ENCODE measurements around the gene OR1E1.
"Not testable (repeated sequence)": the region's sequence is repeated elsewhere in the genome, so short reads cannot be mapped to it uniquely, and the experiment has no call there.

The OR1E1 gene, protein sequence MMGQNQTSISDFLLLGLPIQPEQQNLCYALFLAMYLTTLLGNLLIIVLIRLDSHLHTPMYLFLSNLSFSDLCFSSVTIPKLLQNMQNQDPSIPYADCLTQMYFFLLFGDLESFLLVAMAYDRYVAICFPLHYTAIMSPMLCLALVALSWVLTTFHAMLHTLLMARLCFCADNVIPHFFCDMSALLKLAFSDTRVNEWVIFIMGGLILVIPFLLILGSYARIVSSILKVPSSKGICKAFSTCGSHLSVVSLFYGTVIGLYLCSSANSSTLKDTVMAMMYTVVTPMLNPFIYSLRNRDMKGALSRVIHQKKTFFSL

DNA sequence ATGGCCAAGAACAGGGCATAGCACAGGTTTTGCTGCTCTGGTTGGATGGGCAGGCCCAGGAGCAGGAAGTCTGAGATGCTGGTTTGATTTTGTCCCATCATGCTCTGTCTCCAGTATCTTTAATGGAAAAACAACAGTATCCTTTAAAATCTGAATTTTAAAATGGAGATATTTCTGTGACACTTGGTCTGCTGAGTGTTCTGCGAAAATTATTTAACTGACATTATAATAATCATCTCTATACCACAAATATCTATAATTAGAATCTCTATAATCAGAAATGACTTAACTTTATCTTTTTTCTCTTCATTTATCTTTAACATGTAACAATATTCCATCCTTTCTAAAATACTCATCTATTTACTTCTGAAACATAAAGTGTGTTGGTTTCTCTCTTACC is at the start of gene OR1E1:
Gene OR1E1, minus strand, starts transcription at position 101 of the 400 bp plus-strand sequence. Its CDS starts 0 bp downstream, at position 101.
- no peak for DNase-seq (ENCODE audit: insufficient read length, low spot score)

GRCh38 chr17:3447625-3448024 is 49.4 kb upstream of the OR1E1 start:
- FAIRE-seq (peak; percentile 16), DNase-seq (ENCODE audit: insufficient read length, low spot score) (peak; percentile 10)

More for the DNA sequence above, at the start of gene OR1E1:
- FAIRE-seq = no peak

DNA sequence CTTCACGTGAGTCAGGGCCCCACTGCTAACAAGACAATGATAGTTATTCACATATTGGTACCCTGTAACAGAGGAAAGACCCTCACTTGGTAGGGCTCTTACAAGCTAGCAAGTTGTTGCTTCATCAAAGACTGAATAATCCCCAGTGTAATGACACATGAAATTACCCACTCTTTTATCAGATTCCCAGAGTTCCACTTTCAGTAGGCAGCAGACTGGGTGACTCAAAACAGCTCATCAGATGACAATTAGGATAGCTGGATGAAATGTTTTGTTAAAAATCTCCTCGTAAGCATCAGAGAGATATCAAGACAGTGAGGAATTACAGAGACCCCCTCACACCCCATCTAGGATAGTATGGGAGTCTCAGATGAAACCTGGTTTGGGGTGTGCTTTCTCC is 42.2 kb upstream of the OR1E1 start:
- FAIRE-seq (no peak), DNase-seq (ENCODE audit: insufficient read length, low spot score) (no peak)

DNA sequence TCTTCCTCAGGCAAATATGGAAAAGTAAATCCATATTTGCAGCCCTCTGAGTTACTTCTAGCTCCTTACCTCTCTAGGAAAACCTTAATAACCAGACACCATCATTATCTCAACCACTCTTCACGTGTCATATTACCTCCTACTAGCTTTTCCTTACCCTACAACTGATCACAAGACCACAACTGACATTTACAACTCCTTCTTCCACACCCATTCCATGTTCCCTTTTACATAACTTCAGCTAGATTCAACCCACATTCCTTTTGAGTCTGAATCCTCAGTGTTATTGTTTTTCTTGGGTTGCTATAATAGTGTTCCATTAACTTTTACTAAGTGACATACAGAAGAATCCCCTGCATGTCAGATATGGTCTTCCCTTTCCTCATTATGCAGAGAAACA is 40.2 kb upstream of the OR1E1 start:
- FAIRE-seq = no peak
- DNase-seq (ENCODE audit: insufficient read length, low spot score) = no peak

GRCh38 chr17:3433741-3434140 is 35.5 kb upstream of the OR1E1 start, which contains the start of gene OR1E2:
TSS of gene OR1E2 (minus strand) at chr17:3433841. CDS start at chr17:3433841, 0 bp downstream.
- FAIRE-seq = peak; percentile 59
- DNase-seq (ENCODE audit: insufficient read length, low spot score) = no peak

- peak; percentile 93 for FAIRE-seq
- not testable (repeated sequence) for DNase-seq (ENCODE audit: insufficient read length, low spot score)
Measured at GRCh38 chr17:3433215-3433614, 35.0 kb upstream of the OR1E1 start.

DNA sequence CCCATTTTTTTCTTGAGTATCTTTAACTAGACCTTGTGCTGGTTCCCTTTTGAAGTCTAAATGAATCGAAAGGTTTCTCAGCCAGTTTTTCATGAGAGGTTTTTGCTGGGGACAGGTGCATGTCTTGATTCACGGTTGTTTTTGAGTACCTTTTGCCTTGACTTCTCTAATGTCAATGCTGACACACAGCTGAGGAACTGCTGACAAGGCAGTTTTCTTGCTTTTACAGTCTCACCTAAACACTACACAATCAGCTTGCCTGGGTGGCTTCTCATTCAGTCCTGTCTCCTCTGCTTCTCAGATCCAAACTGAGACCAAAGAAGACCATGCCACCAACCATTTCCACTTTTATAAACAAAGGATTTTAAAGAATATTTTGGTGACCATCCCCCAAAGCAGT is 20.0 kb upstream of the OR1E1 start:
- no peak for FAIRE-seq
- DNase-seq (ENCODE audit: insufficient read length, low spot score) = no peak

- FAIRE-seq (no peak), DNase-seq (ENCODE audit: insufficient read length, low spot score) (no peak)
Measured at GRCh38 chr17:3415610-3416009, 17.4 kb upstream of the OR1E1 start.

DNA sequence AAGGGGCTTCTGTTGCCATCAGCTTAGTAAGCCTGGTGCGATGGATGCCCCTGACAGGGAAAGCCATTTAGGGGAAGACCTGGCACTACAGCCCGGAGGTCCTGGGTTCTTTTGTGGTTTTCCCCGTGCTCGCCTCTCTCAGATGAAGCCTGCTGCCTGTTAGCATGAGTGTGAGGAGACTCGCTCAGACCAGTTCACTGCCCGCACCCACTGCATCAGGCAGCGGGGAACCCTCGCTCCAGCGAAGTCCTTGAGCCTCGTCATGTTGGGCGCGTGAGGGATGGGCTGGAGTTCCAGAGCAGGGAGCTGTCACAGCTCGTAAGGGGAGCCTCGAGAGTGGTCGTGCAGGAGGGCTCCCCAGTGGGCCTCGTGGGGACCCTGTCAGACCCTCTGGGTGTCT is 14.0 kb upstream of the OR1E1 start:
- FAIRE-seq = not testable (repeated sequence)

GRCh38 chr17:3411070-3411469 is 12.9 kb upstream of the OR1E1 start, which contains the start of gene OR3A3:
TSS of gene OR3A3 (plus strand) at chr17:3411370.
- DNase-seq (ENCODE audit: insufficient read length, low spot score) = no peak
- no peak for FAIRE-seq

More for the DNA sequence above, 14.0 kb upstream of the OR1E1 start:
- DNase-seq (ENCODE audit: insufficient read length, low spot score) = not testable (repeated sequence)

DNA sequence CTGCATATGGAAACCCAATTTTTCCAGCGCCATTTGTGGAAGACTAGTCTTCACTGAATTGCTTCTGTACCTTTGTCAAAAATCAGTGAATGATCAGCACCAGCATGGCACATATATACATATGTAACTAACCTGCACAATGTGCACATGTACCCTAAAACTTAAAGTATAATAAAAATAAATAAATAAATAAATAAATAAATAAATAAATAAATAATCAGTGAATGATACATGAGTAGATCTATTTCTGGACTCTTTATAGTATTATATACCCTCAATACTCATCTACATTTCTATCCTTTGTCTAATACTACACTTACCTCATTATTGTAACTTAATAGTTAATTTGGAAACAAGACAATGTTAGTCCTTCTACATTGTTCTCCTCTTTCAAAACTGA is 5.6 kb upstream of the OR1E1 start:
- not testable (repeated sequence) for FAIRE-seq; DNase-seq (ENCODE audit: insufficient read length, low spot score)

- no peak for DNase-seq (ENCODE audit: insufficient read length, low spot score)
- FAIRE-seq = no peak
Measured at GRCh38 chr17:3401786-3402185, 3.6 kb upstream of the OR1E1 start.

DNA sequence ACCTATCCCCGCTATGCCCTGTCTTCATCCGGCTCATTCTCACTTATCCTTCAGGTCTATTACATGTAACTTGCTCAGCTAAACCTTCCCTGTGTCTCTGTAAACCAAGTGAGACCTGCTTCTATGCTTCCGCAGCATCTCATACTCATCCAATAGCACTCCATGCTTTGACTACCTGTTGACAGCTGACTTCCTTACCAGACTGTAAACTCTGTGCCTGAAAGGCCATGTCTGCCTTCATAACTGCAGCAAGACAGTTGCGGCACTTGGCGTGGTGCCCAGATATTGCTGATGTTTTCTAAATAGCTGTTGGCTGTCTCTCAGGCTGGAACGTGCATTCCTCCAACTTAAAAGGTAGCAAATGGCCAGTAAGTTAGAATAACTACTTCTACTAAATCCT is 1.8 kb upstream of the OR1E1 start:
- no peak for FAIRE-seq
- no peak for DNase-seq (ENCODE audit: insufficient read length, low spot score)

DNA sequence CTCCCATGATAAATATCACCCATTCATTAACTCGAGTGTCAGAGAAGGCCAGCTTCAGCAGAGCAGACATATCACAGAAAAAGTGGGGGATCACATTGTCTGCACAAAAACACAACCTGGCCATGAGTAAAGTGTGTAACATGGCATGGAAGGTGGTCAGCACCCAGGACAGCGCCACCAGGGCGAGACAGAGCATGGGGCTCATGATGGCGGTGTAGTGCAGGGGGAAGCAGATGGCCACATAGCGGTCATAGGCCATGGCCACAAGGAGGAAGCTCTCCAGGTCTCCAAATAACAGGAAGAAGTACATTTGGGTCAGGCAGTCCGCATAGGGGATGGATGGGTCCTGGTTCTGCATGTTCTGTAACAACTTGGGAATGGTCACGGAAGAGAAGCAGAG is 409 bp downstream of the OR1E1 start:
- DNase-seq (ENCODE audit: insufficient read length, low spot score) = not testable (repeated sequence)
- FAIRE-seq = peak; percentile 96

DNA sequence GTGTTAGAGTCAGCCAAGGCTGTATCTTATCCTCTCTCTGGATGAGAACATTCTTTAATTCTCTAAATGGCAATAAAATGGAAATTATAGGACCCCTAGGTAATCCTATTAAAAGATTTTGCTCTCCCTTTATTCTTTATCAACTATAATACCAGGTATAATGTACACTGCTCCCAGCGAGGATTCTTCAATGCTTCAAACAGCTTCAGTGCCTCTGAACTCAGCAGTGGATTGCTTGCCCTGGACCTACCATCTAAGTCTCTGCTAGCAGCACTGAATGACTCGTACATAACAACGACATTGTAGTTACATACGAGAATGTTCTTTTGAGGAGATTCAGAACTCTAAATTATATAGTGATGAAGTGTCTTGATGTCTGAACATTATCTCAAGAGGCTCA is 8.4 kb downstream of the OR1E1 start:
- FAIRE-seq (no peak), DNase-seq (ENCODE audit: insufficient read length, low spot score) (no peak)

GRCh38 chr17:3385869-3386816 is 12.1 kb downstream of the OR1E1 start, which contains the start of gene OR3A2:
TSS of gene OR3A2 (minus strand) at chr17:3386308.
- FAIRE-seq (no peak), DNase-seq (ENCODE audit: insufficient read length, low spot score) (no peak)

DNA sequence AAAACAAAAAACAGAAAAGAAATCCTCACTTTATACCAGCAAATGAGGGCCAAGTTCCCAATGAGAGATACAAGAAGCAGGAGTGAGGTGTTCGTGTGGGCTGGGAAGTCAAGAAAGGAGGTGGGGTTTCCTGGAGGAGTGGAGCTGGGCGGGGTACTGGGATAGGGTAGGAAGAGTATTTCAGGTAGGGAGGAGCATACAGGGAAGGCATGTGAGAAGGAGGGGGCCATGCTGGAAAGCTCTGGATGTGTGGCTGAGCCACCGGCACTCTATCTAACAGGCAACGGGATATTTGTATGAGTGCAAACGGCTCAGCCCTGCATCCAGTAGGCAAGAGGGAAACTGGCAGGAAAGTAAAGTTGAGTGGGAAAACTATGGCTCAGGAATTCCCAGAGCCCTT is 16.3 kb downstream of the OR1E1 start:
- DNase-seq (ENCODE audit: insufficient read length, low spot score) (no peak), FAIRE-seq (no peak)

DNA sequence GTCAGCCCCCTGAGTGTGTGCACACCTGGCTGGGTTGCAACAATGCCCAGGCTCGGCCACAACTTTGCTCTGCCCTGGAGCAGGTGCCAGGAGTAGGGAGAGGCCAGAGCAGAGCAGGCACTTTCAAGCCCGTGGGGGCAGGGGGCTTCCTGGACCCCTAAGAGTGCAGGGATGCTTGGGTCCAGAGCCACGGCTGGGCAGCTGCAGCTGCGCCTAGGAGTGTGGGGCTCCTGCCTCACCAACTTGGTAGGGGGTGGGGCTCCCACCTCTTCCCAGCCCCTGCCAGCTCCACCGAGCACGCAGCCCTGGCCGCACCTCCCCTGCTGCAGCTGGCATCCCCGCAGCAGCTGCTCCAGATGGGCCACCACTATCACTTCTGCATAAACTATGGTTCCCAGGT is 19.9 kb downstream of the OR1E1 start:
- no peak for FAIRE-seq
- no peak for DNase-seq (ENCODE audit: insufficient read length, low spot score)

DNA sequence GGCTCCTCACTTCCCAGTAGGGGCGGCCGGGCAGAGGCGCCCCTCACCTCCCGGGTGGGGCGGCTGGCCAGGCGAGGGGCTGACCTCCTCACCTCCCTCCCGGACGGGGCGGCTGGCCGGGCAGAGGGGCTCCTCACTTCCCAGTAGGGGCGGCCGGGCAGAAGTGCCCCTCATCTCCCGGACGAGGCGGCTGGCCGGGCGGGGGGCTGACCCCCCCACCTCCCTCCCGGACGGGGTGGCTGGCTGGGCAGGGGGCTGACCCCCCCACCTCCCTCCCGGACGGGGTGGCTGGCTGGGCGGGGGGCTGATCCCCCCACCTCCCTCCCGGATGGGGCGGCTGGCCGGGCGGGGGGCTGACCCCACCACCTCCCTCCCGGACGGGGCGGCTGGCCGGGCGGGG is 27.0 kb downstream of the OR1E1 start:
- FAIRE-seq; DNase-seq (ENCODE audit: insufficient read length, low spot score): not testable (repeated sequence)

Data from HTR-8/SVneo (cell line).